ENCODE results near the gene TOMM20L. TPM values are rescaled to one million over a fixed set of nuclear protein-coding genes. Genes with fewer than 3 reads are reported as not detected.

Gene TOMM20L
- polyA plus RNA-seq = not detected in 2 replicates
- polyA minus RNA-seq = not detected in 2 replicates

DNA sequence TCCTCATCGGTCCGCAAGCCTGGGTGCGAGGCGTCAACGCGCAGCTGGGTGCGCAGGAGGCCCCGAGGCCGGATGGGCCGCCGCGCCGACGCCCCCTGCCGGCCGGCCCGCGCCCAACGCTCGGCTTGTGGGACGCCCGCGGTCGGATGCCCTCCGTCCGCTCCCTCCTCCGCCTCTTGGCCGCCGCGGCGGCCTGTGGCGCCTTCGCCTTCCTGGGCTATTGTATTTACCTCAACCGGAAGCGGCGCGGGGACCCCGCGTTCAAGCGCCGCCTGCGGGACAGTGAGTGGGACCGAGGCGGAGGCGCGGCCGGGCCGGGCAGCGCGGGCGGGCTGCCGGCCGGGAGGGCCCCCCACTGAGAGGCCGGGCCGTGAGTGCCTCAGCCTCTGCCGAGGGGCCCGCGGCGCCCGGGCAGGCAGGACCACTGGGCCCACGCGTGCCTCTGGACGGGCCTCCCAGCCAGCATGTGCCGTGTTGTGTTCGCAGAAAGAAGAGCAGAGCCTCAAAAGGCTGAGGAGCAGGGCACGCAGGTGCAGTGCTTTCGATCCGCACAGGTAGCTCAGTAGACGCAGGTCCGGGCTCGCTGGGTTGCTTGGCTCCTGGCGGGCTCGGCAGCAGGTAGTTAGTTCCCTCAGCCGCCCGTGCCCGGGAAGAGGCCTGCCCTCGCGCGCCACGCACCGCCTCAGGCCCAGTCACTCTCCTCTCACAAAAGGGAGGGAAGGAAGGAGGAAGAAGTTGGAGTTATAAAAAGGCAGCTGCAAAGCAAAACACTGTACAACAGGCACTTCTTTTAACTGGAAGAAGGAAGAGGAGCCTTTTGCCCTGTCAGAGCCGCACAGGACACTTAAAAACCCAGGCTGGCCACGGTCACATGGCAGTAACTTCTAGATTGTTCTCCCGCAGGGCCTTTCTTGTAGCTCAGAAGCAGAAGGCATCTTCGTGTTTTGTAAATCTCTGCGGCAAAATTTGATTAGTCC lies at the start of gene TOMM20L:
Gene TOMM20L (plus strand): TSS at position 119 of the 977 bp plus-strand sequence. CDS start 28 bp downstream, at position 147.
- Histone ChIP-seq H3K9ac (ENCODE audit: low read length) (peak within 1 kb of the TSS; percentile 26), H3K79me2 (replicated peaks; ENCODE audit: insufficient read depth, low read length) (no peaks in the 10 kb centered on the region), H3K36me3 (ENCODE audit: insufficient read depth, low read length) (no peaks in the 10 kb centered on the region), H3K27ac (ENCODE audit: low read length) (no peak within 1 kb of the TSS), H3K9me2 (ENCODE audit: insufficient read depth, low read length) (no peaks in the 10 kb centered on the region), H3K4me3 (ENCODE audit: low read length) (peak within 1 kb of the TSS; percentile 51), H3F3A (ENCODE audit: insufficient read depth, low read length, poor library complexity, severe bottlenecking) (no peaks in the 10 kb centered on the region), H3K9me3 (ENCODE audit: low read length) (no peaks in the 10 kb centered on the region), H3K4me2 (ENCODE audit: low read length) (no peak within 1 kb of the TSS), H2AFZ (ENCODE audit: low read depth, low read length) (no peak within 1 kb of the TSS), H3K27me3 (ENCODE audit: insufficient read depth, low read depth, low read length) (no peaks in the 10 kb centered on the region), H4K20me1 (ENCODE audit: insufficient read depth) (no peaks in the 10 kb centered on the region)
- TF ChIP-seq TAF1 (IDR thresholded peaks at IDR 0.05; ENCODE audit: low read depth) (no peak), EZH2 (IDR thresholded peaks at IDR 0.05; ENCODE audit: borderline replicate concordance, insufficient read depth, low read length, poor library complexity, severe bottlenecking) (no peak), POLR2AphosphoS5 (IDR thresholded peaks at IDR 0.05) (no peak), EP300 (conservative IDR thresholded peaks at IDR 0.05; ENCODE audit: poor library complexity, severe bottlenecking) (no peak), CTCF (IDR thresholded peaks at IDR 0.05; ENCODE audit: poor library complexity, severe bottlenecking) (peak; percentile 67), MXI1 (conservative IDR thresholded peaks at IDR 0.05; ENCODE audit: poor library complexity, severe bottlenecking) (peak; percentile 21)
- TF ChIP-seq, protein P1, sequence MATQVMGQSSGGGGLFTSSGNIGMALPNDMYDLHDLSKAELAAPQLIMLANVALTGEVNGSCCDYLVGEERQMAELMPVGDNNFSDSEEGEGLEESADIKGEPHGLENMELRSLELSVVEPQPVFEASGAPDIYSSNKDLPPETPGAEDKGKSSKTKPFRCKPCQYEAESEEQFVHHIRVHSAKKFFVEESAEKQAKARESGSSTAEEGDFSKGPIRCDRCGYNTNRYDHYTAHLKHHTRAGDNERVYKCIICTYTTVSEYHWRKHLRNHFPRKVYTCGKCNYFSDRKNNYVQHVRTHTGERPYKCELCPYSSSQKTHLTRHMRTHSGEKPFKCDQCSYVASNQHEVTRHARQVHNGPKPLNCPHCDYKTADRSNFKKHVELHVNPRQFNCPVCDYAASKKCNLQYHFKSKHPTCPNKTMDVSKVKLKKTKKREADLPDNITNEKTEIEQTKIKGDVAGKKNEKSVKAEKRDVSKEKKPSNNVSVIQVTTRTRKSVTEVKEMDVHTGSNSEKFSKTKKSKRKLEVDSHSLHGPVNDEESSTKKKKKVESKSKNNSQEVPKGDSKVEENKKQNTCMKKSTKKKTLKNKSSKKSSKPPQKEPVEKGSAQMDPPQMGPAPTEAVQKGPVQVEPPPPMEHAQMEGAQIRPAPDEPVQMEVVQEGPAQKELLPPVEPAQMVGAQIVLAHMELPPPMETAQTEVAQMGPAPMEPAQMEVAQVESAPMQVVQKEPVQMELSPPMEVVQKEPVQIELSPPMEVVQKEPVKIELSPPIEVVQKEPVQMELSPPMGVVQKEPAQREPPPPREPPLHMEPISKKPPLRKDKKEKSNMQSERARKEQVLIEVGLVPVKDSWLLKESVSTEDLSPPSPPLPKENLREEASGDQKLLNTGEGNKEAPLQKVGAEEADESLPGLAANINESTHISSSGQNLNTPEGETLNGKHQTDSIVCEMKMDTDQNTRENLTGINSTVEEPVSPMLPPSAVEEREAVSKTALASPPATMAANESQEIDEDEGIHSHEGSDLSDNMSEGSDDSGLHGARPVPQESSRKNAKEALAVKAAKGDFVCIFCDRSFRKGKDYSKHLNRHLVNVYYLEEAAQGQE (IDR thresholded peaks at IDR 0.05; ENCODE audit: borderline replicate concordance) = no peak

- Histone ChIP-seq H3F3A (ENCODE audit: insufficient read depth, low read length, poor library complexity, severe bottlenecking) (no peaks in the 10 kb centered on the region), H3K27me3 (ENCODE audit: insufficient read depth, low read depth, low read length) (no peaks in the 10 kb centered on the region), H3K36me3 (ENCODE audit: insufficient read depth, low read length) (peaks cover 10% of the 10 kb centered on the region), H2AFZ (ENCODE audit: low read depth, low read length) (no peak overlapping the region), H3K9me3 (ENCODE audit: low read length) (no peaks in the 10 kb centered on the region), H3K79me2 (replicated peaks; ENCODE audit: insufficient read depth, low read length) (peaks cover 5% of the 10 kb centered on the region), H4K20me1 (ENCODE audit: insufficient read depth) (no peaks in the 10 kb centered on the region), H3K9ac (ENCODE audit: low read length) (no peak overlapping the region), H3K4me3 (ENCODE audit: low read length) (no peak overlapping the region), H3K9me2 (ENCODE audit: insufficient read depth, low read length) (no peaks in the 10 kb centered on the region), H3K4me2 (ENCODE audit: low read length) (no peak overlapping the region), H3K27ac (ENCODE audit: low read length) (no peak overlapping the region)
- TF ChIP-seq, protein P1 (IDR thresholded peaks at IDR 0.05; ENCODE audit: borderline replicate concordance) = no peak
- TF ChIP-seq TAF1 (IDR thresholded peaks at IDR 0.05; ENCODE audit: low read depth) (no peak), SMC3 (conservative IDR thresholded peaks at IDR 0.05; ENCODE audit: poor library complexity) (no peak), MXI1 (conservative IDR thresholded peaks at IDR 0.05; ENCODE audit: poor library complexity, severe bottlenecking) (no peak), CTCF (IDR thresholded peaks at IDR 0.05; ENCODE audit: poor library complexity, severe bottlenecking) (no peak), POLR2AphosphoS5 (IDR thresholded peaks at IDR 0.05) (no peak), RAD21 (conservative IDR thresholded peaks at IDR 0.05) (no peak), EZH2 (IDR thresholded peaks at IDR 0.05; ENCODE audit: borderline replicate concordance, insufficient read depth, low read length, poor library complexity, severe bottlenecking) (no peak), EP300 (conservative IDR thresholded peaks at IDR 0.05; ENCODE audit: poor library complexity, severe bottlenecking) (no peak)
Measured at GRCh38 chr14:58353516-58354299, 42.0 kb upstream of the TOMM20L start.
